ENCODE data around the gene EFTUD2. TPM values are rescaled to one million over a fixed set of nuclear protein-coding genes. Genes with fewer than 3 reads are reported as not detected.

The EFTUD2 gene
- total RNA-seq, 2 donors from 2014 or later: 35.2 to 117 TPM

Other genes starting within 250 kb of the EFTUD2 start
- not detected for gene MEIOC, start 243.0 kb downstream of the EFTUD2 start, total RNA-seq
- gene CCDC43, start 209.7 kb downstream of the EFTUD2 start, total RNA-seq: 10 to 100 TPM in 1 of 2 donors, 1 to 10 TPM in 1; 8.0 to 18.8 TPM
- gene DBF4B, start 190.8 kb downstream of the EFTUD2 start, total RNA-seq: 1 to 10 TPM; 5.7 to 7.8 TPM
- 1 to 10 TPM in 1 of 2 donors, under 1 TPM in 1; 0.41 to 5.7 TPM for gene ADAM11, start 140.5 kb downstream of the EFTUD2 start, total RNA-seq
- gene GJC1, start 69.2 kb downstream of the EFTUD2 start, total RNA-seq: 10 to 100 TPM; 15.4 to 29.0 TPM
- gene HIGD1B, start 51.6 kb downstream of the EFTUD2 start, total RNA-seq: 1 to 10 TPM in 1 of 2 donors, not detected in 1; 1.6 TPM
- 10 to 100 TPM in 1 of 2 donors, not detected in 1; 14.6 TPM for gene GFAP, start 16.1 kb upstream of the EFTUD2 start, total RNA-seq
- gene KIF18B, start 48.3 kb upstream of the EFTUD2 start, total RNA-seq: 1 to 10 TPM in 1 of 2 donors, not detected in 1; 2.0 TPM
- under 1 TPM in 1 of 2 donors, not detected in 1; 0.68 TPM for gene C1QL1, start 68.9 kb upstream of the EFTUD2 start, total RNA-seq
- 10 to 100 TPM; 34.6 to 56.5 TPM for gene DCAKD, start 152.2 kb upstream of the EFTUD2 start, total RNA-seq
- 10 to 100 TPM; 53.1 to 64.8 TPM for gene NMT1, start 161.9 kb upstream of the EFTUD2 start, total RNA-seq
- gene PLCD3, start 233.1 kb upstream of the EFTUD2 start, total RNA-seq: 100 to 1,000 TPM in 1 of 2 donors, 10 to 100 TPM in 1; 79.3 to 116 TPM
- 10 to 100 TPM; 21.5 to 27.9 TPM for gene ACBD4, start 236.2 kb upstream of the EFTUD2 start, total RNA-seq
- gene HEXIM1, start 249.0 kb upstream of the EFTUD2 start, total RNA-seq: 10 to 100 TPM; 34.9 to 89.1 TPM